Amniotic epithelial cell (primary cell): ENCODE results near the gene DUSP28.
"Not testable (repeated sequence)": the region's sequence is repeated elsewhere in the genome, so short reads cannot be mapped to it uniquely, and the experiment has no call there.

Experiments used
- DNase-seq: peaks from one replicate; pipeline ENCODE4 v3.0.0-alpha.2; 2010; ENCODE audit warnings: low read depth

The DUSP28 gene

GRCh38 chr2:240560084-240560479 lies at the start of gene DUSP28:
Gene DUSP28 (plus strand): TSS chr2:240560357. CDS start chr2:240560685, 328 bp downstream.
- peak; percentile 77 for DNase-seq

DNA sequence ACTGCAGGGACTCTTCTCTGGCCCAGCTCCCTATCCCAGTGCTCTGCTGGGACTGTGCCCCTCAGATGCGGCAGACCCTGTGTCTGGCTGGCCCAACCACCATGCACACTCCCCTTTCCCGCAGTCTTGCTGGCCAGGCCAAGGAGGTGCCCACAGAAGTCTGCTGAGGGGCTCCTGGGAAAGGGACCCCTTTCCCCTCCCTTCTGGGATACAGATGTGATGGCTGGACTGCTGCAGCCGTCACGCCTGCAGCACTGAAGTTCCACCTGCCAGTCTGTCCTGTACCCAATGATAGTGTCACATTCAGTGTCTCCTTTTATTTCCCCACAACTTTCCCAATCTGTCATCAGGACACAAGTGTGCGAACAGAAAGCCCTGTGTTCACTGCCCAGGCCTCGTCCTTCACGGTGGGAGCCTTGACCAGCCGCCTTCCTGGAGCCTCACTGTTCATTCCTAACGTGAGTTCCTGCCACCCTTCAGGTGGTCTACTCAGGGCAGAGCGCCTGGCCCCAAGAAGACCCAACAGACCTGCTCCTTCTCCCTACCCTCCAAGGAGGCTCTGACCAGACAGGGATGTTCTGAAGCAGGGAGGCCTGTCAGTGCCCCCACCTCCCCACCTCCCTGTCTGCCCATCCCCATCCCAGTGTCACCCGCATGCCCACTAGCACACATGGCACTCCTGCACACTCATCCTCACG lies 49.5 kb upstream of the DUSP28 start:
- DNase-seq = no peak

GRCh38 chr2:240511351-240512108 lies 48.6 kb upstream of the DUSP28 start:
- no peak for DNase-seq

DNA sequence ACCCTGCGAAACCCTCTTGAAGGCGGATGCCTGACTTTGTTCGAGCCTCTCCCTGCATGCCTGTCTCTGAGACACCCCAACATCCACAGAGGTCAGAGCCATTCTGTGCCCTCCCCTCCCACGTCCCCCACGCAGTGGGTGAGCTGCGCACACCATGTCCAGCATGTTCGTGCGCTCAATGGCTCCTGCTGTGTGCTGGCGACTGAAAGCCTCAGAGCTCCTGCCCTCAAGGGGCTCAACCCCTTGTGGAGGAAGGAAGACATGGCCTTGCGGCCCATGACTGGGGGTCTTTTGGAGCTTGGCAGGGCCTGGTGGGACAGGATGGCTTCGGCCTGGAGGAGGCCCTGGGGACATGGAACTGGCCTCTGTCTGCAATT lies 48.1 kb upstream of the DUSP28 start:
- no peak for DNase-seq

DNA sequence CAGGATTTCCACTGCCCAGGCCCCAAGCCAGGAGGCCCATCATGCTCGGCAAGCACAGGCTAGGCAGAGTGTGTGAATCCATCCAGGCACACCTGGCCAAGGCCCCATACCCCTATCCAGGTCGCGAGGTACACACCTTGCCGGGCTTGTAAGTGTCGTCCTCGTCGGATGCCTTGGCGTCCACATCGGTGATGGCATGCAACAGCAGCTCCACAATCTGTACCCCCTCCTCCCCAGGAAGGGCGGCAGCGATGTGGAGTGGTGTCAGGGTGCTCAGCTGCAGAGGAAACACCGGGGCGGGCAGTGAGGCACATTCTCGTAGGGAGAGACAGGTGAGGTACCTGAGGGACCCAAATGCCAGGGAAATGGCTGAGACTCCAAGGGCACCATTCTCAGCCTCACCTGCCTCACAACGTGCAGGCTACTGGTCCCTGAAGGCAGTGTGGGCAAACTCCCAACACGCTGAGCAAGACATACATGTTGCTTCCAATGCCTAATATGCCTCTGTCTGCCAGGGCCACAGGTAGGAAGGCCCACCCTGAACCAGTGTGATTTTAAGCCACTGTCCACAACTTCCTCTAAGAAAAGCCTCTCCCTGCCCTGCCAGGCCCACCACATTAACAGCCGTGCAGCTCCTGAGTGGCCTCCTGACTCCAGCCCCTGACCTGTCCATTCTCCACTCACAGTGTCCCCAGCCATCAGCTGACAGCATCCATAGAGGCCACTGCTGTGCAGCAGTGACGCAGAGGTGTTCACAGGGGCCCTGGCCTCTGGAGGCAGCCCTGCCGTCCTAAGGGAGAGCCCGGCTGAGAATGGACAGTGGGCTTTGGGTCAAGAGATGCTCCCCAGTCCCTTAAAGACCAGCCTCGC lies 47.3 kb upstream of the DUSP28 start:
- no peak for DNase-seq

DNA sequence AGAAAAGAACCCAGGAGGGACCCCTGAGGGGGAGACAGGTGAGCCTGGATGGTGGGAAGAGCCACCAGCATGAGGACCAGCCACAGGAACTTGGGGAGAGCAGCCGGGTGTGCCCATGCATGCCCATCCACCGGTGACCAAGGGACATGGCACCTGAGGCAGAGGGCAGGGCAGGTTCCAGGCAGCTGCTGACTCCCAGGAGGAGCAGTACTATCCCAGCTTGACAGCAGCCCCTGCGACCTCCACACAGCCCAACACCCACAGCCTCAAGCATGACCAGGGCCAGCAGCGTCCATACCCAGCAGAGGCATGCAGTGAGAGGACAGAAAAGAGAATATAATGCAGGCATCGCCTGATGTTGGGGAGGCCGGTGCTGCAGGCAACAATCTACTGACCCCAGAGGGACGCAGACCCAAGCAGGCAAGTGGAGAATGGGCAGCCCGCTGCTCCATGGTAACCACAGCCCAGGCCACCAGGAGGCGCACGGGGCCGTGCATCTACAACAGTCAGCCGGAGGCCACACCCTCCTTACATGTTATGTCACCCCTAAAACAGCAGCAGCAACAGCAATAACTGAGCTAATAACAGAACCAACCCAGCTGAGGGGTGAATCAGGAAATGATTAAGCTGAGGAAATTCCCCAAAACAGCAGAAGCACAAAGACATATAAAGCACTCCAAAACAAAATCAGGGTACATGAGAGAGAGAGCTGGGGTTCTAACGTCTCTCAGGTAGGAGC lies 46.4 kb upstream of the DUSP28 start:
- peak; percentile 74 for DNase-seq

DNA sequence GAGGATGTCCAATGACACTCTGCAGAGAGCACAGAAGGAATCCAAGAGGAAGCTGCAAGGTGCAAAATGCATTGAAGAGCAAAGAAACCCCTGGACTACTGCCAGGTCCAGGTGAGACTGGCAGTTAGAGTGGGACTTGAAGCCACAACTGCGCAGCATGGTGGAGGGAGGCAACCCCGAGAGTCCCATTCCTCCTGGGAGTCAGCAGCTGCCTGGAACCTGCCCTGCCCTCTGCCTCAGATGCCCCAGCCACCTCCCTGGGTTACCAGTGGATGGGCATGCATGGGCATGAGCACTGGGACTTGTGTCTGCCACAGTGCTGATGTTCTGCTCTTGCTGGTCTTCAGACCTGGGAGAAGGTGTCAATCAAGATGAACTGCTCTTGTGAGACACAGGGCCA lies 45.5 kb upstream of the DUSP28 start:
- DNase-seq = no peak

DNA sequence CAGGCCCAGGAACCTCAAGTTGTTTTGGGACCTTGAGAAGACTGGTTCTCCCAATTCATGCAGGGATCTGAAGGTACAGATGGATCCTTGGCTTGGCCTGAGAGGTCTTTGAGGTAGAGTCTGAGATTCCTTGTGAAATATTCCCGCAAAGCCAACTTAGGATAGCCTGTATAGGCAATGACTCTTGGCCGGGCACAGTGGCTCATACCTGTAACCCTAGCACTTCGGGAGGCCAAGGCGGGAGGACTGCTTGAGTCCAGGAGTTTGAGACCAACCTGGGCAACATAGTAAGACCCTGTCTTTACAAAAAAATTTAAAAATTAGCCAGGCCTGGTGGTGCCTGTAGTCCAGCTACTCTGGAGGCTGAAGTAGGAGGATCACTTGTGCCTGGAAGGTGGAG lies 42.8 kb upstream of the DUSP28 start:
- no peak for DNase-seq

DNA sequence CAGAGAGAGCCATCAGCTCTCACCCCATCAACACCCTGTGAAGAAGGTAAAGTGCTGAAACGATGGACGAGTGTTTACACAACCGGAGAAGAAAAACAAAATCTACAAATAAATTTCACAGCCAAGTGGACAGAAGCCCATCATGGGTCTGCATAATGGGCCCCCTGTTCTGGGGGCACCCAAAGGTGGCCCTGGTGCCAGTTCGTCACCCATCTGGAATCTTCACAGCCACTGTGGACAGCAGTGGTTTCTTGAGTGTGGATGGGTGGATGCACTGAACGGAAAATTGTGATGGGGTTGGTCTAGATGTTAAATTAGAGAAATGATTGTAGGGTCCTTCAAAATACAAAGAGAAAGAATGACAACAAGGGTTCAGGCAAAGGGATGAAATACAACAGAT lies 41.2 kb upstream of the DUSP28 start:
- DNase-seq = no peak

GRCh38 chr2:240519396-240520129 lies 40.6 kb upstream of the DUSP28 start:
- DNase-seq = peak; percentile 31

GRCh38 chr2:240520130-240520973 lies 39.8 kb upstream of the DUSP28 start:
- DNase-seq = no peak

DNA sequence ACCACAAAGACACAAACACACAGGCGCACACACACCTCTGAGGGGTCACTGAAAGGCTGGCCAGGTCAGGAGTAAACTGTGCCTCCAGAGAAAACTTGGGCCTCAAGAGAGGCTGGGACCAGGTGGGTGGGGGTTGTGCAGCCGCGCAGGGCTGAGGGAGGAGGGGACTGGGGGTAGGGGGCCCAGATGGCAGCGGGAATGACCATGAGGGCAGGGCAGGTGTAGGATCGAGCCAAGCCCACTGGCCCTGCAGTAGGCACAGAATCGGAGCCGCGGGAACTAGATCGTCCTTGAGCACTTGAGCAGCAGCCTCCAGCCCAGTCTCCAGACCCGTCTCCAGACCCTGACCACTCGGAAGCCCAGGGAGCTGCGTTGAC lies 39.2 kb upstream of the DUSP28 start:
- no peak for DNase-seq

DNA sequence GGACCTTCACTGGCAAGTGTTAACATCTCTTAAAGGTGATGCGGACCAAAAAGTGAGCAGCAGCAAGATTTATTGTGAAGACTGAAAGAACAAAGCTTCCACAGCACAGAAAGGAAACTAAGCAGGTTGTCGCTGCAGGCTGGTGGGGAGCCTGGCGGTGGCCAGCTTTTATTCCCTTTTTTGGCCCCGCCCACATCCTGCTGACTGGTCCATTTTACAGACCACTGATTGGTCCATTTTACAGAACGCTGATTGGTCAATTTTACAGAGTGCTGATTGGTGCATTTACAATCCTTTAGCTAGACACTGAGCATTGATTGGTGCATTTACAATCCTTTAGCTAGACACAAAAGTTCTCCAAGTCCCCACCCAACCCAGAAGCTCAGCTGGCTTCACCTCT lies 38.3 kb upstream of the DUSP28 start:
- DNase-seq = not testable (repeated sequence)

GRCh38 chr2:240522406-240522805 lies 37.8 kb upstream of the DUSP28 start:
- DNase-seq = no peak

DNA sequence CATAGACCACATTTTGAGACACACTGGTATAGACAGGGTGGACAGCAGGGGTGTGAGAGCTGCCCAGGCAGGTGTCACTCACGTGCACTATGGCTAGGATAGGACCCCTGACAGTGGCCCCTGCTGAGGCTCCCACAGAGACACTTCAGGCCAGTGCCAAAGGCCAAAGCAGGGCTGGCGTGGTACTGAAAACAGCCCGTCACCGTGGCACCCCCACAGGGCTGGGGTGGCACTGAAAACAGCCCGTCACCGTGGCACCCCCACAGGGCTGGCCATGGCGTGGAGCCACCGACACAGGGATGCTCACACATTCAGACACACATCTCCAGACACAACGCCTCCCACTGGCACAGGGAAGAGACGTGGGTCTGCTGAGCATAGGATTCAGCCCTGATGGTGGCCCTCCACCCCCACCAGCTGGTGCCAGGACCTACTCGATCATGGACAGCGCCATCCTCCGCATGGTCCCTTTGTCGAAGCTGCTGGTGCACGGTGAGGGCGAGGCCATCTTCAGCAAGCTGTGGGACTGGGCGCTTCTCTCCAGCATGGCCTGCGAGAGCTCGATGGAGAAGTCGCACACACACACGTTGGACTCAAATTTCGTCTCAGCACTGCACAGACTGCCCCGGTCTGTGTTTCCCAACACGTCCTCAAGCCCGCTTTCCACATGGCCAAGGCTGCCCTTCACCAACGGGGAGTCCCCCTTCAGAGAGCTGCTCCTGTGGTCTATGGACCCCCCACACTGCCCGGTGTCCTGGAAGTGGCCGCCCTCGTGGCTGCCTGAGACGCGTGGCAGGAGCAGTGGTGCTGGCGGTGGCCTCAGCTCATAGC lies 36.5 kb upstream of the DUSP28 start:
- DNase-seq = no peak

DNA sequence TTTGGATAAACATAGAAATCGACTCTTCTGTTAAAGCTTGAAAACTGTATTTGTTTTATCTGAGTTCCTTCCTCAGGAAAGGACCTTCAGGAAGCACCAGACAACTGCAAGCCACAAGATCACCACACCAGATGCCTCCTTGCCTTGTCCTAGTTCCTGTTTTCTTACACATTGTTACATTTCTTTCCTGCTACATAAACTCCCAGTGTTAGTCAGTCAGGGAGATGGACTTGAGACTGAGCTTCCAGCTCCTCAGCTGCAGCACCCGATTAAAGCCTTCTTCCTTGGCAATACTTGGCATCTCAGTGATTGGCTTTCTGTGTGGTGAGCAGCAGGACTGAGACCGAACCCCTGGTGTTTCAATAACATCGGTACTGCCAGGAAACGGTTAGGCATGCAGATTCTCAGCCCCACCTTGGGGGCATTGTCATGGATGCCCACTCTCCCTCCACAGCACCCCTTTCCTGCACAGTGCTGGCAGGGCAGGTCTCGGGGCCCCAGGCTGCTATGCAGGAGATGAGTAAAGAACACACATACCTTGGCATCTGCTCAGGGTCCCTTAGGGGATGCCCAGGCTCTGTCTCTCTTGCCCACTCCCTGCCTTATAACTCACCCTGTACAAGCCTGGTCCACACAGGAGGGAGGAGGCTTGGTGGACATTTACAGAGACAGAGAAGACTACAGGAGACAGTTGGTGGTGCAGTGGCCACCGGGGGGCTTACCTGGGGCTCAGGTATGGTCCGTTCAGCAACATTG lies 35.0 kb upstream of the DUSP28 start:
- no peak for DNase-seq

- DNase-seq = no peak
Measured at GRCh38 chr2:240525802-240526201, 34.4 kb upstream of the DUSP28 start.

DNA sequence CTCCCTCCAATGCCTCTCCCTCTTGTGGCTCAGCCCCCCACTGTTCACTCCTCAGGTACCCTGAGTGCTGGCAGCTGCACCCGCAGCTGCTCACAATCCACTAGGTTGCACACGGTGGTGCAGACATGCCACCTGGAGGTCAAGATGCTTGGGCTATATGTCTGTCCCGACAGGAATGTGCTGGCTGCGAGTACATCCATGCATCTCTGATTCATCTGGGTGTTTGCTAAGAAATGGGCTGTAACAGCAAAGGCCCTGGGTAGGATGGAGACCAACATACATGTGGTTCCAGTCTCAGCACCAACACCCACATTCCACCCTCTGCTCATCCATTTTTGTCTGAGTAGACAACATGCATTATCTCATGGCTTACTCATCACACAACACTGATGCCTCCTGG lies 33.6 kb upstream of the DUSP28 start:
- no peak for DNase-seq
